Measurements from ENCODE around the gene ACTN3. TPM values are rescaled to one million over a fixed set of nuclear protein-coding genes. Genes with fewer than 3 reads are reported as not detected.

ACTN3 gene
- total RNA-seq, 2 experiments from 2014 or later = 0.27 TPM; not detected in 1

DNA sequence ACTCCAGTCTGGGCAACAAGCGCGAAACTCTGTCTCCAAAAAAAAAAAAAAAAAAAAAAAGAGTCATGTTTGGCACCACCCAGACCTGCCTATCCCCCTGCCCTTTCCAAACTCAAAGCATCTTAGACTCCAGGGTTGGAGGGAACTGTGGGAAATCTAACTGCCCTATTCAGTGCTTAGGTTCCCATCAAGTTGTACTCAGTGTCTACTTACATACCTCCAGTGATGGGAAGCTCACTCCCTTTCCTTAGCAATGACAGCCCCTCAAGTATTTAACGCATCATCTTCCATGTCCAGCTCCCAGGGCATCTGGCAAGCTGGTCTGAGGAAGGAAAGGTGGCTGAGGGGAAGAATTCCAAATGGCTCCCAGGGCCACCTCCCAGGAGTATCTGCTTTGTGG, 3.0 kb downstream of the ACTN3 start:
- Histone ChIP-seq H4K20me1 (ENCODE audit: insufficient read depth, low read length) (no peaks in the 10 kb centered on the region), H3K4me2 (ENCODE audit: low read length) (no peak overlapping the region), H3K27ac (ENCODE audit: low read depth, low read length, poor library complexity, severe bottlenecking) (no peak overlapping the region), H3K79me2 (ENCODE audit: insufficient read depth, low read depth, low read length) (peaks cover 7% of the 10 kb centered on the region; the same call in 1 of the 2 replicates), H3K4me1 (ENCODE audit: insufficient read depth, low read length, poor library complexity, severe bottlenecking) (peaks cover 17% of the 10 kb centered on the region), H3K4me3 (ENCODE audit: low read depth, low read length, poor library complexity, severe bottlenecking) (no peak overlapping the region), H2AFZ (ENCODE audit: low read length) (no peak overlapping the region), H3K9me2 (ENCODE audit: insufficient read depth, low read length) (no peaks in the 10 kb centered on the region), H3K9me3 (ENCODE audit: low read length) (no peaks in the 10 kb centered on the region), H3K36me3 (ENCODE audit: insufficient read depth, low read length) (no peaks in the 10 kb centered on the region)
- ChIA-PET POLR2A (no interaction called here), CTCF (ENCODE audit: unreplicated experiment) (interaction anchor here (0.6 kb wide), 1 partner anchor 88 kb away, joined by 3 read pairs; no protein-coding TSS in a partner anchor)
- no peak for TF ChIP-seq EZH2phosphoT487 (IDR thresholded peaks at IDR 0.05; ENCODE audit: borderline replicate concordance, low read depth, low read length)
- TF ChIP-seq, protein P1, sequence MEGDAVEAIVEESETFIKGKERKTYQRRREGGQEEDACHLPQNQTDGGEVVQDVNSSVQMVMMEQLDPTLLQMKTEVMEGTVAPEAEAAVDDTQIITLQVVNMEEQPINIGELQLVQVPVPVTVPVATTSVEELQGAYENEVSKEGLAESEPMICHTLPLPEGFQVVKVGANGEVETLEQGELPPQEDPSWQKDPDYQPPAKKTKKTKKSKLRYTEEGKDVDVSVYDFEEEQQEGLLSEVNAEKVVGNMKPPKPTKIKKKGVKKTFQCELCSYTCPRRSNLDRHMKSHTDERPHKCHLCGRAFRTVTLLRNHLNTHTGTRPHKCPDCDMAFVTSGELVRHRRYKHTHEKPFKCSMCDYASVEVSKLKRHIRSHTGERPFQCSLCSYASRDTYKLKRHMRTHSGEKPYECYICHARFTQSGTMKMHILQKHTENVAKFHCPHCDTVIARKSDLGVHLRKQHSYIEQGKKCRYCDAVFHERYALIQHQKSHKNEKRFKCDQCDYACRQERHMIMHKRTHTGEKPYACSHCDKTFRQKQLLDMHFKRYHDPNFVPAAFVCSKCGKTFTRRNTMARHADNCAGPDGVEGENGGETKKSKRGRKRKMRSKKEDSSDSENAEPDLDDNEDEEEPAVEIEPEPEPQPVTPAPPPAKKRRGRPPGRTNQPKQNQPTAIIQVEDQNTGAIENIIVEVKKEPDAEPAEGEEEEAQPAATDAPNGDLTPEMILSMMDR (conservative IDR thresholded peaks at IDR 0.05; ENCODE audit: low read length) = no peak
- no TSS peak for BruUV-seq (replicated peaks)
- intact Hi-C loops (cut with micrococcal nuclease; ENCODE audit: unreplicated experiment) = no loop called here
- no peak for DNase-seq (ENCODE audit: low spot score)

GRCh38 chr11:66550887-66551286, 4.2 kb downstream of the ACTN3 start:
- Histone ChIP-seq H3K4me1 (ENCODE audit: insufficient read depth, low read length, poor library complexity, severe bottlenecking) (peaks cover 11% of the 10 kb centered on the region), H4K20me1 (ENCODE audit: insufficient read depth, low read length) (no peaks in the 10 kb centered on the region), H3K4me3 (ENCODE audit: low read depth, low read length, poor library complexity, severe bottlenecking) (no peak overlapping the region), H3K79me2 (ENCODE audit: insufficient read depth, low read depth, low read length) (no peaks in the 10 kb centered on the region), H2AFZ (ENCODE audit: low read length) (no peak overlapping the region), H3K27ac (ENCODE audit: low read depth, low read length, poor library complexity, severe bottlenecking) (no peak overlapping the region), H3K36me3 (ENCODE audit: insufficient read depth, low read length) (no peaks in the 10 kb centered on the region), H3K4me2 (ENCODE audit: low read length) (no peak overlapping the region), H3K9me2 (ENCODE audit: insufficient read depth, low read length) (no peaks in the 10 kb centered on the region), H3K9me3 (ENCODE audit: low read length) (no peaks in the 10 kb centered on the region)
- TF ChIP-seq, protein P1 (conservative IDR thresholded peaks at IDR 0.05; ENCODE audit: low read length) = no peak
- TF ChIP-seq EZH2phosphoT487 (IDR thresholded peaks at IDR 0.05; ENCODE audit: borderline replicate concordance, low read depth, low read length) = no peak
- DNase-seq (ENCODE audit: low spot score) = no peak
- intact Hi-C loops (cut with micrococcal nuclease; ENCODE audit: unreplicated experiment) = no loop called here
- BruUV-seq (replicated peaks) = no TSS peak
- CTCF ChIA-PET (ENCODE audit: unreplicated experiment) = no interaction called here
- POLR2A ChIA-PET = no interaction called here

DNA sequence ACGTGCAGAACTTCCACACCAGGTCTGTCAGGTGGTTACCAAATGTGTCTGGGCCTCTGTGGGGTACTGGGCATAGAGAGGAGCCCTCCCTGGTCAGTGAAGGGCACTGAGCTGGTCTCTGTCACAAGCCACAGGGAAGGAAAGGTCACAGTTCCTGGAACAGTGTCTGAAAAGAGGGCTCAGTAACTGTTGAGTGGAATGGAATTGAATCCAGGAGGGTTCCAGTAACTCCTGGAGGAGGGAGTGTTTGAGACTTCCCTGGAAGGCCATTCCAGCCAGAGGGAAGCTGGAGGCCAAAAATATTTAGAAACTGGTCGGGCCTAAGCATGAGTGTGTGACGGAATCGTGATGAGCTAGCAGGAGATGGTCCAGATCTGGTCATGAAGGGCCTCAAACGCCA, 7.9 kb downstream of the ACTN3 start:
- Histone ChIP-seq H3K36me3 (ENCODE audit: insufficient read depth, low read length) (no peaks in the 10 kb centered on the region), H3K4me1 (ENCODE audit: insufficient read depth, low read length, poor library complexity, severe bottlenecking) (no peaks in the 10 kb centered on the region), H4K20me1 (ENCODE audit: insufficient read depth, low read length) (no peaks in the 10 kb centered on the region), H3K79me2 (ENCODE audit: insufficient read depth, low read depth, low read length) (no peaks in the 10 kb centered on the region), H3K4me2 (ENCODE audit: low read length) (no peak overlapping the region), H3K9me3 (ENCODE audit: low read length) (no peaks in the 10 kb centered on the region), H3K9me2 (ENCODE audit: insufficient read depth, low read length) (no peaks in the 10 kb centered on the region), H3K4me3 (ENCODE audit: low read depth, low read length, poor library complexity, severe bottlenecking) (no peak overlapping the region), H2AFZ (ENCODE audit: low read length) (no peak overlapping the region), H3K27ac (ENCODE audit: low read depth, low read length, poor library complexity, severe bottlenecking) (no peak overlapping the region)
- no TSS peak for BruUV-seq (replicated peaks)
- CTCF ChIA-PET (ENCODE audit: unreplicated experiment) = no interaction called here
- TF ChIP-seq EZH2phosphoT487 (IDR thresholded peaks at IDR 0.05; ENCODE audit: borderline replicate concordance, low read depth, low read length) = no peak
- TF ChIP-seq, protein P1 (conservative IDR thresholded peaks at IDR 0.05; ENCODE audit: low read length) = no peak
- intact Hi-C loops (cut with micrococcal nuclease; ENCODE audit: unreplicated experiment) = no loop called here
- DNase-seq (ENCODE audit: low spot score) = no peak
- POLR2A ChIA-PET = no interaction called here
